ENCODE results near the gene ENDOV.

The ENDOV gene

GRCh38 chr17:80452173-80452915 lies 37.4 kb downstream of the ENDOV start:
- no peak overlapping the region for H3K9ac ChIP-seq (ENCODE audit: low read length)
- TF ChIP-seq, protein P1, sequence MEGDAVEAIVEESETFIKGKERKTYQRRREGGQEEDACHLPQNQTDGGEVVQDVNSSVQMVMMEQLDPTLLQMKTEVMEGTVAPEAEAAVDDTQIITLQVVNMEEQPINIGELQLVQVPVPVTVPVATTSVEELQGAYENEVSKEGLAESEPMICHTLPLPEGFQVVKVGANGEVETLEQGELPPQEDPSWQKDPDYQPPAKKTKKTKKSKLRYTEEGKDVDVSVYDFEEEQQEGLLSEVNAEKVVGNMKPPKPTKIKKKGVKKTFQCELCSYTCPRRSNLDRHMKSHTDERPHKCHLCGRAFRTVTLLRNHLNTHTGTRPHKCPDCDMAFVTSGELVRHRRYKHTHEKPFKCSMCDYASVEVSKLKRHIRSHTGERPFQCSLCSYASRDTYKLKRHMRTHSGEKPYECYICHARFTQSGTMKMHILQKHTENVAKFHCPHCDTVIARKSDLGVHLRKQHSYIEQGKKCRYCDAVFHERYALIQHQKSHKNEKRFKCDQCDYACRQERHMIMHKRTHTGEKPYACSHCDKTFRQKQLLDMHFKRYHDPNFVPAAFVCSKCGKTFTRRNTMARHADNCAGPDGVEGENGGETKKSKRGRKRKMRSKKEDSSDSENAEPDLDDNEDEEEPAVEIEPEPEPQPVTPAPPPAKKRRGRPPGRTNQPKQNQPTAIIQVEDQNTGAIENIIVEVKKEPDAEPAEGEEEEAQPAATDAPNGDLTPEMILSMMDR (IDR thresholded peaks at IDR 0.05; ENCODE audit: low read depth, low read length), result no peak
- TF ChIP-seq EZH2phosphoT487 (IDR thresholded peaks at IDR 0.05; ENCODE audit: low read depth), result no peak
- no peak overlapping the region for H3K4me2 ChIP-seq (ENCODE audit: low read length)
- H3K36me3 ChIP-seq (replicated peaks; ENCODE audit: low read depth, low read length), result no peaks in the 10 kb centered on the region
- H3K9me3 ChIP-seq (ENCODE audit: insufficient read depth, low read length), result no peaks in the 10 kb centered on the region
- no peak overlapping the region for H2AFZ ChIP-seq (ENCODE audit: low read depth, low read length)
- no peaks in the 10 kb centered on the region for H4K20me1 ChIP-seq (ENCODE audit: insufficient read depth, low read length)
- H3K27ac ChIP-seq (ENCODE audit: low read length), result no peak overlapping the region
- peaks cover 9% of the 10 kb centered on the region; the same call in 1 of the 2 replicates for H3K79me2 ChIP-seq (ENCODE audit: low read length)
- H3K27me3 ChIP-seq (ENCODE audit: low read depth, low read length), result no peaks in the 10 kb centered on the region
- no peak overlapping the region for H3K4me3 ChIP-seq (ENCODE audit: low read length)
- peaks cover 14% of the 10 kb centered on the region for H3K4me1 ChIP-seq (ENCODE audit: low read length)

GRCh38 chr17:80453126-80453997 lies 38.4 kb downstream of the ENDOV start:
- Histone ChIP-seq H3K4me3 (ENCODE audit: low read length) (peak overlapping the region; percentile 93), H3K4me1 (ENCODE audit: low read length) (peaks cover 14% of the 10 kb centered on the region), H3K9me3 (ENCODE audit: insufficient read depth, low read length) (no peaks in the 10 kb centered on the region), H3K36me3 (replicated peaks; ENCODE audit: low read depth, low read length) (no peaks in the 10 kb centered on the region), H4K20me1 (ENCODE audit: insufficient read depth, low read length) (no peaks in the 10 kb centered on the region), H3K4me2 (ENCODE audit: low read length) (peak overlapping the region; percentile 97), H3K9ac (ENCODE audit: low read length) (peak overlapping the region; percentile 98; the same call in 1 of the 2 replicates), H3K27me3 (ENCODE audit: low read depth, low read length) (no peaks in the 10 kb centered on the region), H3K79me2 (ENCODE audit: low read length) (peaks cover 9% of the 10 kb centered on the region; the same call in 1 of the 2 replicates), H2AFZ (ENCODE audit: low read depth, low read length) (no peak overlapping the region), H3K27ac (ENCODE audit: low read length) (no peak overlapping the region)
- no peak for TF ChIP-seq EZH2phosphoT487 (IDR thresholded peaks at IDR 0.05; ENCODE audit: low read depth)
- TF ChIP-seq, protein P1 (IDR thresholded peaks at IDR 0.05; ENCODE audit: low read depth, low read length), result no peak

GRCh38 chr17:80453998-80454556 lies 39.1 kb downstream of the ENDOV start:
- Histone ChIP-seq H2AFZ (ENCODE audit: low read depth, low read length) (no peak overlapping the region), H3K4me1 (ENCODE audit: low read length) (peaks cover 14% of the 10 kb centered on the region), H3K27ac (ENCODE audit: low read length) (peak overlapping the region; percentile 73), H4K20me1 (ENCODE audit: insufficient read depth, low read length) (no peaks in the 10 kb centered on the region), H3K36me3 (replicated peaks; ENCODE audit: low read depth, low read length) (no peaks in the 10 kb centered on the region), H3K27me3 (ENCODE audit: low read depth, low read length) (0 out of 2 replicates have a peak, but pooled peaks cover 2% of the 10 kb centered on the region), H3K4me2 (ENCODE audit: low read length) (peak overlapping the region; percentile 97), H3K9me3 (ENCODE audit: insufficient read depth, low read length) (no peaks in the 10 kb centered on the region), H3K4me3 (ENCODE audit: low read length) (peak overlapping the region; percentile 93), H3K9ac (ENCODE audit: low read length) (peak overlapping the region; percentile 98), H3K79me2 (ENCODE audit: low read length) (peaks cover 9% of the 10 kb centered on the region; the same call in 1 of the 2 replicates)
- no peak for TF ChIP-seq EZH2phosphoT487 (IDR thresholded peaks at IDR 0.05; ENCODE audit: low read depth)
- TF ChIP-seq, protein P1 (IDR thresholded peaks at IDR 0.05; ENCODE audit: low read depth, low read length), result no peak

All from OCI-LY3 (cell line).